Type B pancreatic cell (in vitro differentiated cells): ENCODE data around the gene PITRM1. TPM values are rescaled to one million over a fixed set of nuclear protein-coding genes. Genes with fewer than 3 reads are reported as not detected.

Experiments used
- DNase-seq: peaks from one replicate; pipeline ENCODE4 v3.0.0; 2021; ENCODE audit warnings: mixed read lengths; ENCODE audit not compliant: unreplicated experiment; ENCODE audit errors: extremely low spot score
- H3K27ac Mint-ChIP-seq: 2 replicates; pipeline ENCODE4 v1.8.0; 2021; ENCODE audit warnings: mild to moderate bottlenecking, mixed read lengths
- H3K27me3 Mint-ChIP-seq: 2 replicates; pipeline ENCODE4 v1.8.0; 2021; ENCODE audit warnings: mixed read lengths
- H3K36me3 Mint-ChIP-seq: 2 replicates; pipeline ENCODE4 v1.8.0; 2021; ENCODE audit warnings: mixed read lengths
- H3K4me1 Mint-ChIP-seq: one replicate; pipeline ENCODE4 v1.8.0; 2021; ENCODE audit warnings: mixed read lengths; ENCODE audit not compliant: unreplicated experiment
- H3K4me3 Mint-ChIP-seq: 2 replicates; pipeline ENCODE4 v1.8.0; 2021; ENCODE audit warnings: mild to moderate bottlenecking, mixed read lengths
- H3K9me3 Mint-ChIP-seq: 2 replicates; pipeline ENCODE4 v1.8.0; 2021; ENCODE audit warnings: mixed read lengths
- CTCF ChIP-seq: fragments of 200-600 bp; sonication (generic); conservative IDR thresholded peaks from 2 replicates; pipeline ENCODE4 v1.5.0; 2021; ENCODE audit warnings: antibody characterized with exemption, mild to moderate bottlenecking
- total RNA-seq: library from RNA; stranded (reverse); gene quantifications from 2 replicates; pipeline ENCODE4 v1.2.1, GENCODE V29; 2021; ENCODE audit warnings: low replicate concordance

Gene PITRM1
- total RNA-seq, 1 donor from 2014 or later, result 62.3 TPM

- DNase-seq, result no peak
- Mint-ChIP-seq H3K4me1 (no peaks in the 10 kb centered on the region), H3K9me3 (no peaks in the 10 kb centered on the region), H3K27ac (no peak overlapping the region), H3K4me3 (no peak overlapping the region), H3K36me3 (peaks cover 17% of the 10 kb centered on the region), H3K27me3 (no peaks in the 10 kb centered on the region)
- no peak for TF ChIP-seq CTCF
Measured at GRCh38 chr10:3113343-3113720, 59.2 kb downstream of the PITRM1 start.

GRCh38 chr10:3111621-3112163 lies 60.9 kb downstream of the PITRM1 start:
- Mint-ChIP-seq H3K4me1 (no peaks in the 10 kb centered on the region), H3K36me3 (peaks cover 12% of the 10 kb centered on the region), H3K27me3 (no peaks in the 10 kb centered on the region), H3K9me3 (no peaks in the 10 kb centered on the region), H3K27ac (no peak overlapping the region), H3K4me3 (no peak overlapping the region)
- no peak for DNase-seq
- no peak for TF ChIP-seq CTCF

- H3K27ac Mint-ChIP-seq, result no peak overlapping the region
- H3K36me3 Mint-ChIP-seq, result peaks cover 7% of the 10 kb centered on the region
- H3K9me3 Mint-ChIP-seq, result no peaks in the 10 kb centered on the region
- no peaks in the 10 kb centered on the region for H3K27me3 Mint-ChIP-seq
- no peak for TF ChIP-seq CTCF
- no peak for DNase-seq
- no peaks in the 10 kb centered on the region for H3K4me1 Mint-ChIP-seq
- H3K4me3 Mint-ChIP-seq, result no peak overlapping the region
Measured at GRCh38 chr10:3110782-3111620, 61.6 kb downstream of the PITRM1 start.

- Mint-ChIP-seq H3K9me3 (no peaks in the 10 kb centered on the region), H3K4me1 (no peaks in the 10 kb centered on the region), H3K27me3 (no peaks in the 10 kb centered on the region), H3K36me3 (peaks cover 7% of the 10 kb centered on the region), H3K27ac (no peak overlapping the region), H3K4me3 (no peak overlapping the region)
- no peak for TF ChIP-seq CTCF
- no peak for DNase-seq
Measured at GRCh38 chr10:3109633-3110032, 62.9 kb downstream of the PITRM1 start.

GRCh38 chr10:3109196-3109595 lies 63.4 kb downstream of the PITRM1 start:
- H3K27ac Mint-ChIP-seq, result no peak overlapping the region
- H3K4me1 Mint-ChIP-seq, result no peaks in the 10 kb centered on the region
- no peaks in the 10 kb centered on the region for H3K27me3 Mint-ChIP-seq
- DNase-seq, result no peak
- H3K9me3 Mint-ChIP-seq, result no peaks in the 10 kb centered on the region
- no peak overlapping the region for H3K4me3 Mint-ChIP-seq
- no peak for TF ChIP-seq CTCF
- peaks cover 10% of the 10 kb centered on the region for H3K36me3 Mint-ChIP-seq
